ENCODE measurements around the gene PTPRN. TPM values are rescaled to one million over a fixed set of nuclear protein-coding genes. Genes with fewer than 3 reads are reported as not detected.

The PTPRN gene
- total RNA-seq, 1 donor from 2014 or later = 17.5 TPM

- H3K36me3 Mint-ChIP-seq = peaks cover 9% of the 10 kb centered on the region
- peaks cover 2% of the 10 kb centered on the region for H3K27me3 Mint-ChIP-seq
- H3K27ac Mint-ChIP-seq = peak overlapping the region; percentile 91
- peak overlapping the region; percentile 63 for H3K4me3 Mint-ChIP-seq
- DNase-seq (ENCODE audit: extremely low spot score, unreplicated experiment) = no peak
- TF ChIP-seq CTCF (conservative IDR thresholded peaks at IDR 0.05) = no peak
- H3K9me3 Mint-ChIP-seq = no peaks in the 10 kb centered on the region
- H3K4me1 Mint-ChIP-seq (ENCODE audit: unreplicated experiment) = peaks cover 7% of the 10 kb centered on the region
Observed at GRCh38 chr2:219285894-219286425, 23.2 kb downstream of the PTPRN start.

DNA sequence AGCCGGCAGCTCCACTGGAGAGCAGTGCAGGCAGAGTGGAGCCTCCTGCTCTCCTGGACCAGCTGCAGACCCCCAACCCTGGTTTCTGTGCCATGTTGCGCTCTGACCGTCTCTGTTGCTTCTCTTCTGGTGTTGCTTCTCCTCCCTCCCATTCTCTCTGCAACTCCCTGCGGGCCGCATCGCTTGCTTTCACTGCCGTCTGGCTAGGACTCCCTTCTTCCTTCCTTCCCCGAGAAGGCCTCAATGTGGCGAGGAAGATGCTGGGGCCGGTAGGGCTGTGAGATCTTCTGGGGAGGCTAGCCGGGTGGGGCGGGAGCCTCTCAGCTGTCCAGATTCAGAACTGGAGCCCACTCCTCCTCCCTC lies 23.8 kb downstream of the PTPRN start:
- DNase-seq (ENCODE audit: extremely low spot score, unreplicated experiment) = no peak
- Mint-ChIP-seq H3K27me3 (no peaks in the 10 kb centered on the region), H3K36me3 (peaks cover 9% of the 10 kb centered on the region), H3K4me1 (ENCODE audit: unreplicated experiment) (peaks cover 7% of the 10 kb centered on the region), H3K9me3 (no peaks in the 10 kb centered on the region), H3K27ac (peak overlapping the region; percentile 46), H3K4me3 (no peak overlapping the region)
- no peak for TF ChIP-seq CTCF (conservative IDR thresholded peaks at IDR 0.05)

DNA sequence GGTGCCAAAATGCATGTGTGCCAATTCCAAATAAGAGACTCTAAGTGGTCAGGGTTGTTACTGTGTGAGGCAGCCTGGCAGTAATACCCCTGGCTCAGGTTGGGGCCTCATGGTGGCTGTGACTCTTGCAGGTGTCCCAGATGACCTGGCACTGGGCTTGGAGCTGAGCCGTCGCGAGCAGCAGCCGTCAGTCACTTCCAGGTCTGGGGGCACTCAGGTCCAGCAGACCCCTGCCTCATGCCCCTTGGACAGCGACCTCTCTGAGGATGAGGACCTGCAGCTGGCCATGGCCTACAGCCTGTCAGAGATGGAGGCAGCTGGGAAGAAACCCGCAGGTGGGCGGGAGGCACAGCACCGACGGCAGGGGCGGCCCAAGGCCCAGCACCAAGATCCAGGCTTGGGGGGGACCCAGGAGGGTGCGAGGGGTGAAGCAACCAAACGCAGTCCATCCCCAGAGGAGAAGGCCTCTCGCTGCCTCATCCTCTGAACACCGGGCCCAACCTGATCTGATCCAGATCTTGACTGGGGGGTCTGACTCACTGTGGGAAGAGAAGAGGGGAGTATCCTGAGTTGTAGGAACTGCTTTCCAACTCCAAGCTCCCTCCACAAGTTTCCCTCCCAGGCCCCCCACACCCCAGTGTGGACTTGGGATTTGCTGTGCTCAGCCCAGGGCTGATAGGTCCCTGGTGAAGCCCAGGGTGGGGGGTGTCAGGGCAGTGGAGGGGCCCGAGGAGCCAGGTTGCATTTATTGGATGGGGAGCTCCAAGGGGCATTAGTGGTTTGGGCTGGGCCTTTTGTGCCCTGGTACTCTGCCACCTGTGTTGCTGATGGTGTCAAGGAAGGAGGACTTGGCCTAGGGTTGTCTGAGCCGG lies 24.5 kb downstream of the PTPRN start:
- TF ChIP-seq CTCF (conservative IDR thresholded peaks at IDR 0.05) = no peak
- H3K9me3 Mint-ChIP-seq = no peaks in the 10 kb centered on the region
- H3K4me1 Mint-ChIP-seq (ENCODE audit: unreplicated experiment) = peaks cover 7% of the 10 kb centered on the region
- peaks cover 9% of the 10 kb centered on the region for H3K36me3 Mint-ChIP-seq
- H3K4me3 Mint-ChIP-seq = no peak overlapping the region
- no peak for DNase-seq (ENCODE audit: extremely low spot score, unreplicated experiment)
- no peak overlapping the region for H3K27ac Mint-ChIP-seq
- H3K27me3 Mint-ChIP-seq = no peaks in the 10 kb centered on the region

DNA sequence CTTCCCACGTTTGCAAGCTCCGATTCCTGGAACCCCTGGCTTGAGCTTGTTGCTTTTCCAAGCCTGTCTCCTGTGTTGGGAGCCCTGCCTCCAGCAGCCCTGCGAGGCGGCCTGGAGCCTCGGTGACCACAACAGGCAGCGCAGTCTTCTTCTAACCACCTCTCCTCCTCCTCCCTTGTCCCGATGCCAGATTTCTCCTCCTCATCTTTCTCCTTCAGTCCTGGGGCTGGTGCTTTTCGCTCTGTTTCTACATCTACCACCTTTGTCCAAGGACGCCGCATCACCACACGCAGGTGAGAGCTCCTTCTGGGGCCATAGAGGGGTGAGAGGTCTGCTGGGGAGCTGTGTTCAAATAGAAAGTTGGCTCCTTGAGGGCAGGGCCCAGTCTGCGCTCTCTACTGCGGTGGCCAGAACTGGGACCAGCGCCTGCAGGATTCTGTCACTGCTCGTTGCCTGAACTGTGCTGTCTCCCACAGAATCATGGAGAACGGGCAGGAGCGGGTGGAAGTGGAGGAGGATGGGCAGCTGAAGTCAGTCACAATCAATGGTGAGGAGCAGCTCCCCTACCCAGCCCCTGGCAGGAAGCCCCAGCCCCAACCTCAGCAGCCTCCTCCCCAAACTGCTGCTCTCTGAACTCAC lies 26.1 kb downstream of the PTPRN start:
- Mint-ChIP-seq H3K36me3 (peaks cover 9% of the 10 kb centered on the region), H3K4me1 (ENCODE audit: unreplicated experiment) (peaks cover 16% of the 10 kb centered on the region), H3K27me3 (no peaks in the 10 kb centered on the region), H3K4me3 (peak overlapping the region; percentile 49), H3K9me3 (no peaks in the 10 kb centered on the region), H3K27ac (peak overlapping the region; percentile 73)
- TF ChIP-seq CTCF (conservative IDR thresholded peaks at IDR 0.05) = no peak
- no peak for DNase-seq (ENCODE audit: extremely low spot score, unreplicated experiment)

DNA sequence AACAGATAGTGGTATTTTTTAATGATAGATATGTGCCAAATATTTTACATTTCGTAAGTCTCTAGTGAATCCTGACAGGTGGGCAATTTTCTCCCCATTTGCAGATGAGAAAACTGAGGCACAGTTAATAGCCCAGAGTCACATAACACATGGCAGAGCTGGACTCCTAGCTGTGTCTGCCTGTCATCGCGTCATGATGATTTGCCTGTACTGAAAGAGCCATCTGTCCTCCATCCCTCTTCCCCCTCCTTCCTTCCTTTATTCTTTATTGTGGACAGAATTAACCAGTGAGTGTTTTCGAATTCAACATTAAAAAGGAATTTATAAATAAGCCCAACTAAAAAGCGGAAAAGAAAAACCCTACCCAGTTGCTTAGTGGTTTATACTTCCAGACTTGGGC lies 26.8 kb downstream of the PTPRN start:
- Mint-ChIP-seq H3K9me3 (no peaks in the 10 kb centered on the region), H3K4me3 (no peak overlapping the region), H3K27ac (no peak overlapping the region), H3K27me3 (peaks cover 4% of the 10 kb centered on the region), H3K36me3 (peaks cover 9% of the 10 kb centered on the region), H3K4me1 (ENCODE audit: unreplicated experiment) (peaks cover 23% of the 10 kb centered on the region)
- no peak for TF ChIP-seq CTCF (conservative IDR thresholded peaks at IDR 0.05)
- DNase-seq (ENCODE audit: extremely low spot score, unreplicated experiment) = no peak

Data from type B pancreatic cell (in vitro differentiated cells).